ENCODE measurements around the gene LITAF.
A peak's percentile ranks its signal among the peaks of the same experiment; 100 is the strongest.

LITAF gene

DNA sequence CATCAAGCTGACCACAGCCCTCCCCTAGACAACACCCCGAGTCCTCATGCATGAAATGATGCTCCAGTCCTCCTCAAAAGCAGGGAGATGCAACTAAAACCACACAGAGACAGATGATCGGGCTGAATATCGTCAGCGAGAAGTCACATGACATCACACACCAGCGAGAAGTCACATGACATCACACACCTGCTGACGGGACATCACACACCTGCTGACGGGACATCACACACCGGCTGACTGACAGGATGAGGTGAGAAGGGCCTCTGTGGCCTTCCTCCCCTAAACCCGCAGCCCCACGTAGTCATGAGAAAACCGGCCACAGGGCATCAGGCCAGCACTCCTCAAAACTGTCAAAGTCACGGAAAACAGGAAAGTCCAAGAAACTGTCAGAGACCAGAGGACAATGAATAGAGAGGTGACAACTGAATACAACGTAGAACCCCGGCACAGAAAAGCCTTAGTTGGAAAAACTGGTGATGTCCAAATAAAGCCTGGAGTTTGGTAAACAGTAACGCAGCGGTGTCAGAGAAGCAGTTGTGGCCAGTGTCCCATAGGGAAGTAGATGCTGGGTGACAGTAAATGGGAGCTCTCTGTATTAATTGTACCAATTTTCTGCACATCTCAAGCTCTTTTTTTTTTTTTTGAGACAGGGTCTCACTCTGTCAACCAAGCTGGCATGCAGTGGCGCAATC, 14.3 kb downstream of the LITAF start:
- Histone ChIP-seq H3K4me3 (ENCODE audit: low read length in 2 of 2) (no peak overlapping the region), H3K27ac (ENCODE audit: low read length) (no peak overlapping the region), H3K9ac (ENCODE audit: low read length in 2 of 2) (no peak overlapping the region), H3K36me3 (ENCODE audit: control insufficient read depth in 2 of 2, insufficient read depth in 2 of 2, low read length in 2 of 2) (no peaks in the 10 kb centered on the region), H3K4me1 (ENCODE audit: control insufficient read depth, insufficient read depth, low read length) (peaks cover 7% of the 10 kb centered on the region), H3K9me3 (ENCODE audit: control insufficient read depth in 2 of 2, low read length in 2 of 2) (no peaks in the 10 kb centered on the region), H3K27me3 (ENCODE audit: control insufficient read depth in 1 of 2, insufficient read depth in 2 of 2, low read length in 2 of 2) (no peaks in the 10 kb centered on the region)

DNA sequence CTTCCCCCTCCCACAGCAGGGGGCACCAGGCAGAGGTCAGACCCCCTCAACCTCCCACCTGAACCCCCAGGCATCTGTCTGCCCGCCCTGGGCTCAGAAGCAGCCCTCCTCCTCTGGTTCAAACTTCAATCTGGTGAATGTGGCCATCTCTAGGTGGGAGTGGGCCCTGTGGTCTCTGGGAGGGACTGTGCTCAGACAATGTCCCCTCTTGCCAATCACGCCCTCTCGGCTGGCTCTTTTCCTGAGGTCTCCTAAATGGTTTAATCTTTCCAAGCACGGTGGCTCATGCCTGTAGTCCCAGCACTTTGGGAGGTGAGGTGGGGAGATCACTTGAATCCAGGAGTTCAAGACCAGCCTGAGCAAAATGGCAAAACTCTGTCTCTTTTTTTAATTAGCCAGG, 15.2 kb downstream of the LITAF start:
- Histone ChIP-seq H3K4me1 (ENCODE audit: control insufficient read depth, insufficient read depth, low read length) (peaks cover 7% of the 10 kb centered on the region), H3K9me3 (ENCODE audit: control insufficient read depth in 2 of 2, low read length in 2 of 2) (no peaks in the 10 kb centered on the region), H3K9ac (ENCODE audit: low read length in 2 of 2) (no peak overlapping the region), H3K36me3 (ENCODE audit: control insufficient read depth in 2 of 2, insufficient read depth in 2 of 2, low read length in 2 of 2) (no peaks in the 10 kb centered on the region), H3K4me3 (ENCODE audit: low read length in 2 of 2) (no peak overlapping the region), H3K27ac (ENCODE audit: low read length) (no peak overlapping the region), H3K27me3 (ENCODE audit: control insufficient read depth in 1 of 2, insufficient read depth in 2 of 2, low read length in 2 of 2) (no peaks in the 10 kb centered on the region)

DNA sequence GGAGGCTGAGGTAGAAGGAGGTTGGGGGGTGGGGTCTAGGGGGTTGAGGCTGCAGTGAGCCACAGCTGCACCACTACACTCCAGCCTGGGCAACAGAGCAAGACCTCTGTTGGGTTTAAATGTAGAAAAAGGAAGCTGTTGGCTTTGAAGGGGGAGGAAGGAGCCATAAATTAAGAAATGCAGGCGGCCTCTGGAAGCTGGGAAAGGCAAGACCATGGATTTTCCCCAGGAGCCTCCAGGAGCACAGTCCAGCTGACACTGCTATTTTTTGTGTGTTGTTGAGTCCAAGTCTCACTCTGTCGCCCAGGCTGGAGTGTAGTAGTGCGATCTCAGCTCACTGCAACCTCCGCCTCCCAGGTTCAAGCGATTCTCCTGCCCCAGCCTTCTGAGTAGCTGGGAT, 15.9 kb downstream of the LITAF start:
- H3K9me3 ChIP-seq (ENCODE audit: control insufficient read depth in 2 of 2, low read length in 2 of 2) = no peaks in the 10 kb centered on the region
- no peaks in the 10 kb centered on the region for H3K36me3 ChIP-seq (ENCODE audit: control insufficient read depth in 2 of 2, insufficient read depth in 2 of 2, low read length in 2 of 2)
- peaks cover 7% of the 10 kb centered on the region for H3K4me1 ChIP-seq (ENCODE audit: control insufficient read depth, insufficient read depth, low read length)
- H3K4me3 ChIP-seq (ENCODE audit: low read length in 2 of 2) = no peak overlapping the region
- no peaks in the 10 kb centered on the region for H3K27me3 ChIP-seq (ENCODE audit: control insufficient read depth in 1 of 2, insufficient read depth in 2 of 2, low read length in 2 of 2)
- no peak overlapping the region for H3K27ac ChIP-seq (ENCODE audit: low read length)
- H3K9ac ChIP-seq (ENCODE audit: low read length in 2 of 2) = no peak overlapping the region

DNA sequence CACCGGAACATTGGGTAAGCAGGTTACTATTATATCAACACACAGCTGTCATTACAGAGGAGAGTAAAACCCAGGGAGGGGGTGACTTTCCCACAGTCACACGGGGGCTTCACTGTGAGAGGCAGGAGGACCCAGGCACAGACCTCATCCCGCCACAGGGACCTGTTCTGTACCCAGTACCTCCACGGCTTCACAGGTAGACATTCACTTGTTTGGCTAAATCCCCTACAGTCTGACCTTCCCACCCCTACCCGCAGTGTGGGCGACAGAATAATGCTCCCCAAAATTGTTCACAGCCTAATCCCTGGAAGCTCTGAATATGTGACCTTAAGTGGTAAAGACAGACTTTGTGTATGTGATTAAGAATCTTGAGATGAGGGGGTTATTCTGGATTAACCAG, 16.5 kb downstream of the LITAF start:
- H3K9me3 ChIP-seq (ENCODE audit: control insufficient read depth in 2 of 2, low read length in 2 of 2) = no peaks in the 10 kb centered on the region
- no peak overlapping the region for H3K4me3 ChIP-seq (ENCODE audit: low read length in 2 of 2)
- no peak overlapping the region for H3K27ac ChIP-seq (ENCODE audit: low read length)
- H3K9ac ChIP-seq (ENCODE audit: low read length in 2 of 2) = no peak overlapping the region
- H3K4me1 ChIP-seq (ENCODE audit: control insufficient read depth, insufficient read depth, low read length) = peaks cover 7% of the 10 kb centered on the region
- H3K36me3 ChIP-seq (ENCODE audit: control insufficient read depth in 2 of 2, insufficient read depth in 2 of 2, low read length in 2 of 2) = no peaks in the 10 kb centered on the region
- no peaks in the 10 kb centered on the region for H3K27me3 ChIP-seq (ENCODE audit: control insufficient read depth in 1 of 2, insufficient read depth in 2 of 2, low read length in 2 of 2)

DNA sequence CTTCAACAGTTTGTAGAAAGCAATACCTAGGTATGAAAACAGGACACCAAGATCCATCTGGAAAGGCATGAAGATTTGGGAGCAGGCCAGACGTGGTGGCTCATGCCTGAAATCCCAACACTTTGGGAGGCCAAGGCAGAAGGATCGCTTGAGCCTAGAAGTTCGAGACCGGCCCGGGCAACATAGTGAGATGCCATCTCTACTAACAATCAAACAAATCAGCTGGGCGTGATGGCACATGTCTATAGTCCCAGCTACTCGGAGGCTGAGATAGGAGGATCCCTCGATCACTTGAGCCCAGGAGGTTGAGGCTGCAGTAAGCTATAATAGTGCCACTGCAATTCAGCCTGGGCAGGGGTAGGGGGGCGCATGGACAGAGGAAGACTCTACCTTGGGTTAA, 20.3 kb downstream of the LITAF start:
- no peaks in the 10 kb centered on the region for H3K9me3 ChIP-seq (ENCODE audit: control insufficient read depth in 2 of 2, low read length in 2 of 2)
- no peak overlapping the region for H3K9ac ChIP-seq (ENCODE audit: low read length in 2 of 2)
- no peaks in the 10 kb centered on the region for H3K27me3 ChIP-seq (ENCODE audit: control insufficient read depth in 1 of 2, insufficient read depth in 2 of 2, low read length in 2 of 2)
- no peaks in the 10 kb centered on the region for H3K36me3 ChIP-seq (ENCODE audit: control insufficient read depth in 2 of 2, insufficient read depth in 2 of 2, low read length in 2 of 2)
- no peak overlapping the region for H3K4me3 ChIP-seq (ENCODE audit: low read length in 2 of 2)
- peaks cover 2% of the 10 kb centered on the region for H3K4me1 ChIP-seq (ENCODE audit: control insufficient read depth, insufficient read depth, low read length)
- no peak overlapping the region for H3K27ac ChIP-seq (ENCODE audit: low read length)

DNA sequence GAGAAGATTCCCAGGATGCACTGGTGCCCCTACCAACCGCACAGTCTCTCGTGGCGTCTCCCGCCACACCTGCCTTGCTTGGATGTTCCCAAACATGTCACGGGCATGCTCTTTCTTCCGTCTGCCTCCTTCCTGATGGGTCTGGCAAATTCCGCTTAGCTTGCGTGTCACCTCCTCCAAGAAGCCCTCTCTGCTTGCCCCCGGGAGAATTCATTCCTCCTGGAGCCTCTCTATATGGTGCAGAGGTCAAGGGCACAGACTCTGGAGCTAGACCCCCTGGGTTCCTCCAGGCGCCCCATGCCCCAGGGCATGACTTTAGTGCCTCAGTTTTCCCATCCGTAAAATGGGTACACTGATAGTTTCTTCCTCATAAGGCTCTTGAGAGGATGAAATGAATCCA, 21.1 kb downstream of the LITAF start:
- H3K4me3 ChIP-seq (ENCODE audit: low read length in 2 of 2) = no peak overlapping the region
- no peak overlapping the region for H3K27ac ChIP-seq (ENCODE audit: low read length)
- no peaks in the 10 kb centered on the region for H3K4me1 ChIP-seq (ENCODE audit: control insufficient read depth, insufficient read depth, low read length)
- no peak overlapping the region for H3K9ac ChIP-seq (ENCODE audit: low read length in 2 of 2)
- no peaks in the 10 kb centered on the region for H3K9me3 ChIP-seq (ENCODE audit: control insufficient read depth in 2 of 2, low read length in 2 of 2)
- H3K36me3 ChIP-seq (ENCODE audit: control insufficient read depth in 2 of 2, insufficient read depth in 2 of 2, low read length in 2 of 2) = no peaks in the 10 kb centered on the region
- no peaks in the 10 kb centered on the region for H3K27me3 ChIP-seq (ENCODE audit: control insufficient read depth in 1 of 2, insufficient read depth in 2 of 2, low read length in 2 of 2)

DNA sequence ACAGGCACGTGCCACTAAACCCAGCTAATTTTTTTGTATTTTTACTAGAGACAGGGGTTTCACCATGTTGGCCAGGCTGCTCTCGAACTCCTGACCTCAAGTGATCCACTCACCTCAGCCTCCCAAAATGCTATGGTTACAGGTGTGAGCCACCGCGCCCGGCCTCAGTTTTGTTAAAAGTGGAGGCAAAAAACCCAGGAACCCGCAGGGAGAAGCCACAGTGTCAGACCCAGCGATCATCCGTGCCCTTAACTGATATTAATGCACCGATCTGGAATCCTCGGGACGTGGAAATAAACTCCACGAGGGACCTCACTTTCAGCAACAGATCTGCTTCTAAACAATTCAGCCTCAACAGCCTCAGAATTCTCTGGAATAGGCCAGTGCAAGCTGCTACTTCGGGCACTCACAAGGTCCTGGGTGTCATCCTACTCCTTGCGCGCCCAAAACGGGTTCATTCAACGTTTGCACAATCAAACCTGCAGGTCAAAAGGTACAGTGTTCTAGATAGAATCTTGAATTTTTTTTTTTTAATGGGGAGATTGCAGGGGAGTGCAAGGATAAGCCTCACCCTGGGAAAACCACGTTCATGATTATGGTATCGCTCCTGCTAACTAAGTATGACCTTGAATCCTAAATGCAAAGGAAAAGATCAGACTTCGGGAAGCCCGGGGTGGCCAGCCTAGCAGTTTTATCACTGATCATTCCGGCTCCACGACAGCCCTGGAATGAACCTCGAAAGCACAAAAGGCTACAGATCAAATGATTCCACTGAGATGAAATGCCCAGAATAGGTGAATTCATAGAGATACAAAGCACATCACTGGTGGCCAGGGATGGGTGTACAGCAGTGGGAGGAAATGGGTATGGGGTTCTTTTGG, 22.4 kb downstream of the LITAF start:
- Histone ChIP-seq H3K9me3 (ENCODE audit: control insufficient read depth in 2 of 2, low read length in 2 of 2) (no peaks in the 10 kb centered on the region), H3K4me3 (ENCODE audit: low read length in 2 of 2) (no peak overlapping the region), H3K9ac (ENCODE audit: low read length in 2 of 2) (no peak overlapping the region), H3K36me3 (ENCODE audit: control insufficient read depth in 2 of 2, insufficient read depth in 2 of 2, low read length in 2 of 2) (no peaks in the 10 kb centered on the region), H3K27ac (ENCODE audit: low read length) (no peak overlapping the region), H3K27me3 (ENCODE audit: control insufficient read depth in 1 of 2, insufficient read depth in 2 of 2, low read length in 2 of 2) (no peaks in the 10 kb centered on the region), H3K4me1 (ENCODE audit: control insufficient read depth, insufficient read depth, low read length) (no peaks in the 10 kb centered on the region)

DNA sequence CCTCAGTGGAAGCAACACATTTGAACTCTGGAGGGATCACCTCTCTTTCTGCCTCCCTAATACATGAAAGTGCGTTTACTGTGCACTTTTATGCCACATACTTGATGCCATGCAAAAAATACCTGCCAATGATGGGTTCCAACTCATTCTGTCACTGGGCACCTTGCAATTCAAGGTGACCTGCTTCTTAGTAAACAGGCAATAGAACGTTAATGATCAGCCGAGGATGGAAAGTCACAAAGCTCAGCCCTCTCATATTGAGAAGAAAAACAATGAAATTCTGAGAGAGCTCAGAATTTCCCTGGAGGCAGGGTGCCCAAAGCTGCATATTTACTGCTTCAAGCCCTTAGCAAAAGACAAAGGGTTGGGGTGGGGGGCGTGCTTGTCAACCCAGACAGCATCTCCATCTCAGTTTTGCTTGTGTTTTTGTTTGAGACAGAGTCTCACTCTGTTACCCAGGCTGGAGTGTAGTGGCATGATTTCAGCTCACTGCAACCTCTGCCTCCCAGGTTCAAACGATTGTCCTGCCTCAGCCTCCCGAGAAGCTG, 23.2 kb downstream of the LITAF start:
- Histone ChIP-seq H3K9ac (ENCODE audit: low read length in 2 of 2) (no peak overlapping the region), H3K36me3 (ENCODE audit: control insufficient read depth in 2 of 2, insufficient read depth in 2 of 2, low read length in 2 of 2) (no peaks in the 10 kb centered on the region), H3K27me3 (ENCODE audit: control insufficient read depth in 1 of 2, insufficient read depth in 2 of 2, low read length in 2 of 2) (no peaks in the 10 kb centered on the region), H3K4me3 (ENCODE audit: low read length in 2 of 2) (no peak overlapping the region), H3K4me1 (ENCODE audit: control insufficient read depth, insufficient read depth, low read length) (no peaks in the 10 kb centered on the region), H3K9me3 (ENCODE audit: control insufficient read depth in 2 of 2, low read length in 2 of 2) (no peaks in the 10 kb centered on the region), H3K27ac (ENCODE audit: low read length) (no peak overlapping the region)

DNA sequence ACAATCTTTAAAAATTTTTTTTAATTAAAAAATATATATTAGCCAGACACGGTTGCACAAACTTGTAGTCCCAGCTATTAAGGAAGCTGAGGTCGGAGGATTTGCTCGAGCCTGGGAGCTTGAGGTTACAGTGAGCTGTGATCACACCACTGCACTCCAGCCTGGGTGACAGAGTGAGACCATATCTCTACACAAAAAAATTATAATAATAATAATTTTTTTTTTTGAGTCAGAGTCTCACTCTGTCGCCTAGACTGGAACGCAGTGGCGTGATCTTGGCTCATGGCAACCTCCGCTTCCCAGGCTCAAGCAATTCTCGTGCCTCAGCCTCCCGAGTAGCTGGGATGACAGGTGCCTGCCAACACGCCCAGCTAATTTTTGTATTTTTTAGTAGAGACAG, 23.8 kb downstream of the LITAF start:
- Histone ChIP-seq H3K9me3 (ENCODE audit: control insufficient read depth in 2 of 2, low read length in 2 of 2) (no peaks in the 10 kb centered on the region), H3K4me1 (ENCODE audit: control insufficient read depth, insufficient read depth, low read length) (no peaks in the 10 kb centered on the region), H3K27me3 (ENCODE audit: control insufficient read depth in 1 of 2, insufficient read depth in 2 of 2, low read length in 2 of 2) (no peaks in the 10 kb centered on the region), H3K4me3 (ENCODE audit: low read length in 2 of 2) (no peak overlapping the region), H3K27ac (ENCODE audit: low read length) (no peak overlapping the region), H3K36me3 (ENCODE audit: control insufficient read depth in 2 of 2, insufficient read depth in 2 of 2, low read length in 2 of 2) (no peaks in the 10 kb centered on the region), H3K9ac (ENCODE audit: low read length in 2 of 2) (no peak overlapping the region)

DNA sequence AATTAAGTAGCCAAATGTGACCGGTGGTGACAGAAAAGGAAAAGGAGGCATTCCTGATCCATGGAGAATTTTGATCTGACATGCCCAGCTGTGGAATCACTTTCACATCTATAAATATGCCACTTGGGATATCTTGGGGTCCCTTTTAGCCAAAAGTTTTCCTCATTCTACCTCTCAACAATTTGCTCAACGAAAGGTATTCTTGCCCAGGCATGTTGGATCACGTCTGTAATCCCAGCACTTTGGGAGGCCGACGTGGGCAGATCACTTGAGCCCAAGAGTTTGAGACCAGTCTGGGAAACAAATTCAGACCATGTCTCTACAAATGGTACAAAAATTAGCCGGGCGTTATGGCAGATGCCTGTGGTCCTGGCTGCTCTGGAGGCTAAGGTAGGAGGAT, 24.3 kb downstream of the LITAF start:
- H3K4me3 ChIP-seq (ENCODE audit: low read length in 2 of 2) = no peak overlapping the region
- H3K9ac ChIP-seq (ENCODE audit: low read length in 2 of 2) = no peak overlapping the region
- H3K4me1 ChIP-seq (ENCODE audit: control insufficient read depth, insufficient read depth, low read length) = peaks cover 3% of the 10 kb centered on the region
- H3K27me3 ChIP-seq (ENCODE audit: control insufficient read depth in 1 of 2, insufficient read depth in 2 of 2, low read length in 2 of 2) = no peaks in the 10 kb centered on the region
- no peak overlapping the region for H3K27ac ChIP-seq (ENCODE audit: low read length)
- no peaks in the 10 kb centered on the region for H3K36me3 ChIP-seq (ENCODE audit: control insufficient read depth in 2 of 2, insufficient read depth in 2 of 2, low read length in 2 of 2)
- H3K9me3 ChIP-seq (ENCODE audit: control insufficient read depth in 2 of 2, low read length in 2 of 2) = no peaks in the 10 kb centered on the region

DNA sequence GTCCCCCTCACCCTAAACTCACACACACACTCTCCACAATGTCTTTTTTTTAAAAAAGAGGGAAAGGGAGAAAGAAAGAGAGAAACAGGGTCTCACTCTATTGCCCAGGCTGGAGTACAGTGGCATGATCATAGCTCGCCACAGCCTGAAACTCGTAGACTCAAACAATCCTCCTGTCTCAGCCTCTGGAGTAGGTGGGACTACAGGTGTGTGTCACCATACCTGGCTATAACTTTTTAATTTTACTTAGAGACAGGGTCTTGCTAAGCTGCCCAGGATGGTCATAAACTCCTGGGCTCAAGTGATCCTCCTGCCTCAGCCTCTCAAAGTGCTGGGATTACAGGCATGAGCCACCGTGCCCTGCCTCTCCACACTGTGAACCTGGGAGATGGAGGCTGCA, 24.9 kb downstream of the LITAF start:
- H3K4me3 ChIP-seq (ENCODE audit: low read length in 2 of 2) = no peak overlapping the region
- peaks cover 3% of the 10 kb centered on the region for H3K4me1 ChIP-seq (ENCODE audit: control insufficient read depth, insufficient read depth, low read length)
- H3K9ac ChIP-seq (ENCODE audit: low read length in 2 of 2) = peak overlapping the region in 1 of 2 donors; percentile 15
- no peaks in the 10 kb centered on the region for H3K9me3 ChIP-seq (ENCODE audit: control insufficient read depth in 2 of 2, low read length in 2 of 2)
- H3K27ac ChIP-seq (ENCODE audit: low read length) = no peak overlapping the region
- no peaks in the 10 kb centered on the region for H3K36me3 ChIP-seq (ENCODE audit: control insufficient read depth in 2 of 2, insufficient read depth in 2 of 2, low read length in 2 of 2)
- no peaks in the 10 kb centered on the region for H3K27me3 ChIP-seq (ENCODE audit: control insufficient read depth in 1 of 2, insufficient read depth in 2 of 2, low read length in 2 of 2)

Measured in stomach smooth muscle (tissue), 2 donors.